Hepatic stellate cell (primary cell): ENCODE results near the gene TNNI3K.

ENCODE experiments used
- DNase-seq: peaks from one replicate; pipeline ENCODE4 v3.0.0; 2011; ENCODE audit warnings: low spot score

TNNI3K gene

GRCh38 chr1:74571891-74572290 lies 336.7 kb downstream of the TNNI3K start:
- DNase-seq: no peak

GRCh38 chr1:74578101-74578500 lies 342.9 kb downstream of the TNNI3K start:
- DNase-seq: no peak

DNA sequence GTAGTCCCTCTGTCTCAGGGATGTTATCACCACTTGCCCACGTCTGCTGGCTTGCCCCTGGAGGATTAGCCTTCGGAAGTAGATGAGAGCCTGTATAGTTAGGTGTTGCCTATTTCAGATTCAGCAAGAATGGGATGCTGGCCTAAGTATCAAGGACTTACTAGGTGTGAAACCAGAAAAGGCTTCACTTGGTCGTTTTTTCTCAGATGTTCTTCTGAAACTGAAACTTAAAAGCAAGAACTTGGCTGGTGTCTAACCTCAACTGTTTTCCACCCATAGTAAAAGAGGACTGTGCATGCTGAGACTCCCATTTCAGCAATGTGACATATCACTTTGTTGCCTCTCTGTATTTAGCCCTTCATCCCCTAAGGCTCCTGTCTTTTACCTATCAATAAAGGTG lies 344.2 kb downstream of the TNNI3K start:
- no peak for DNase-seq

GRCh38 chr1:74583397-74583796 lies 348.2 kb downstream of the TNNI3K start:
- DNase-seq: no peak

GRCh38 chr1:74584185-74584584 lies 349.0 kb downstream of the TNNI3K start:
- DNase-seq: no peak

- no peak for DNase-seq
Measured at GRCh38 chr1:74586253-74586897, 351.2 kb downstream of the TNNI3K start.

DNA sequence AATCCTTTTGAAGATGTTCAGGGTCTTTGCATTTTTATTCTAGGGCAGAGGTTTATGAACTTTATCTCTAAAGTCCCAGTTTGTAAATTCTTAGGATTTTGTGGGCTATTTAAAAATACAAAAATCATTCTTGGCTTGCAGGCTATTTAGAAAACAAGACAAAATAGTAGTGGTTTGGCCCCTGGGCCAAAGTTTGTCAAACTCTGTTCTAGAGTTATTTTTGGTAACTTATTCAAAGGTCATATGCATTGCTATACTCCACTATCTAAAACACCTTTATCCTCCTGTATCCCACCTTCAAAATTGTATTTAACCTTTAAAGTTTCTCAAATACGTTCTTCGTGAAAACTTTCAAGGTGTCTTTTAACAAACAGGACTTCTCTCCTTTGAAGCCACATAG lies 352.7 kb downstream of the TNNI3K start:
- DNase-seq: no peak

DNA sequence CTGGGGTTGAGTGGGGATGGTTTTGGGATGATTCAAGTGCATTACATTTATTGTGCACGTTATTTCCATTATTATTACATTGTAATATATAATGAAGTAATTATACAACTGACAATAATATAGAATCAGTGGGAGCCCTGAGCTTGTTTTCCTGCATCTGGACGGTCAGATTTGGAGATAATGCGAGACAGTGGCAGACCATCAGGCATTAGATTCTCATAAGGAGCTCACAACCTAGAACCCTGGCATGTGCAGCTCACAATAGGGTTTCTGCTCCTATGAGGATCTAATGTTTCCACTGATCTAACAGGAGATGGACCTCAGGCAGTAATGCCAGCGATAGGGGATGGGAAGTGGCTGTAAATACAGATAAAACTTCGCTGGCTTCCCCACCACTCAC lies 355.1 kb downstream of the TNNI3K start:
- no peak for DNase-seq

- no peak for DNase-seq
Measured at GRCh38 chr1:74591949-74592348, 356.8 kb downstream of the TNNI3K start.

DNA sequence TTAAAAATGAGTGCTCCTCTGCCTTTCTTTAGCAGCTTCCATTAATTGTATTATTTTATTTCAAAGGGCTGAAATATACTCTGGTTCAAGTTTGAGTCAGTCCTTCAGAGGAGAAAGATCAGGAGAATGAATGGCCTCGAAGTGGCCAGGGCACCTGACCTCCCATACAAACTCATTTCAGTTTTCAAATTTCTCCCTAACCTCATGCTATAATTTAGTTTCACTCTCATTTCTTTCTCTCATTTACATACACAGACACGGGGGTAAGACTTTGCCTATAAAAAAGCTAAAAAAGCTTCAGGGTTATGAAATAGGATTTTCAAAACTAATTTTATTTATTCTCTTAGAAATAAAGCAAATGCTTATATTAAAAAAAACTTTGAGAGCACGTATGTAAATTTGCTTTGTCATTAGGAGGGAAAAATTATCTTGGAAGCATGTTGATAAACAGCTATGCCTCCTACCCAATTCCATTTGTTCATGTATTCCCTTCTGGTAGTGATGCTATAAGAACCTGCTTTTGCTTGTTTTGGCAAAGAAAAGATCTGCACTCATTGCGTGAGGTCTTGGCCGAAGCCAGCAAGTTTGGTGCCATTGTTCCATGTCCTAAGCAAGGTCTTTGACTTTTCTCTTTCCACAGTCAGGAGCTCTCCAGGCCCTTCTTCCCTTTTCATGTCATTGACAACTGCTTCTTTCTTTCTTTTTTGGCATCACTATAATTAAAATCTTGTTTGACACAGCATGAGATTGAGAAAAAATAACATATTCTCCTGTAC lies 357.6 kb downstream of the TNNI3K start:
- DNase-seq: no peak
